ENCODE data around the gene DPH7.

DNA sequence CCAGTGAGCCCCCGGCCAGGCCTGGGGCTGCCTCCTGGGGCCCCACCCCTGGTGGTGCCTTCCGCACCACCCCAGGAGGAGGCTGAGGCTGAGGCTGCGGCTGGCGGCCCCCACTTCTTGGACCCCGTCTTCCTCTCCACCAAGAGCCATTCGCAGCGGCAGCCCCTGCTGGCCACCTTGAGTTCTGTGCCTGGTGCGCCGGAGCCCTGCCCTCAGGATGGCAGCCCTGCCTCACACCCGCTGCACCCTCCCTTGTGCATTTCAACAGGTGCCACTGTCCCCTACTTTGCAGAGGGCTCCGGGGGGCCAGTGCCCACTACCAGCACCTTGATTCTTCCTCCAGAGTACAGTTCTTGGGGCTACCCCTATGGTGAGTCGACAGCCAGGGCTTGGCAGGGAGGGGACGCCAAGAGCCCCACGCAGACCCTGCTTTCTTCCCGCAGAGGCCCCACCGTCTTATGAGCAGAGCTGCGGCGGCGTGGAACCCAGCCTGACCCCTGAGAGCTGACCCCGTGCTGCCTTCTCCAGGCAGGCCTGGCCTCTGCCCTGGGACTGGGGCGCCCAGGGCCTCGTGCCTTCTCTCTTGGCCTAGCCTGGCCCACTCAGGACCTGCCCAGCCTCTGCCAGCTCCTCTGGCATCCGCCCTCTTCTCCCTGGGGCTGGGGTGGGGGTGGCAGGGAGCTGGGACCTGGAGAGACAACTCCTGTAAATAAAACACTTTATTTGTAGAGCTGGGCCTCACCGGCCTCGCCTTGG, 36.1 kb upstream of the DPH7 start:
- TF ChIP-seq, protein P1, sequence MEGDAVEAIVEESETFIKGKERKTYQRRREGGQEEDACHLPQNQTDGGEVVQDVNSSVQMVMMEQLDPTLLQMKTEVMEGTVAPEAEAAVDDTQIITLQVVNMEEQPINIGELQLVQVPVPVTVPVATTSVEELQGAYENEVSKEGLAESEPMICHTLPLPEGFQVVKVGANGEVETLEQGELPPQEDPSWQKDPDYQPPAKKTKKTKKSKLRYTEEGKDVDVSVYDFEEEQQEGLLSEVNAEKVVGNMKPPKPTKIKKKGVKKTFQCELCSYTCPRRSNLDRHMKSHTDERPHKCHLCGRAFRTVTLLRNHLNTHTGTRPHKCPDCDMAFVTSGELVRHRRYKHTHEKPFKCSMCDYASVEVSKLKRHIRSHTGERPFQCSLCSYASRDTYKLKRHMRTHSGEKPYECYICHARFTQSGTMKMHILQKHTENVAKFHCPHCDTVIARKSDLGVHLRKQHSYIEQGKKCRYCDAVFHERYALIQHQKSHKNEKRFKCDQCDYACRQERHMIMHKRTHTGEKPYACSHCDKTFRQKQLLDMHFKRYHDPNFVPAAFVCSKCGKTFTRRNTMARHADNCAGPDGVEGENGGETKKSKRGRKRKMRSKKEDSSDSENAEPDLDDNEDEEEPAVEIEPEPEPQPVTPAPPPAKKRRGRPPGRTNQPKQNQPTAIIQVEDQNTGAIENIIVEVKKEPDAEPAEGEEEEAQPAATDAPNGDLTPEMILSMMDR (IDR thresholded peaks at IDR 0.05), result no peak
- no peak for TF ChIP-seq POLR2AphosphoS5 (IDR thresholded peaks at IDR 0.05)

Measured in sigmoid colon (tissue), 4 donors.